HPDE6-E6E7 (cell line): Measurements from ENCODE around the gene XIRP1.

Experiments
- DNase-seq: peaks from one replicate; pipeline ENCODE4 v3.0.0; 2011; ENCODE audit warnings: missing footprints; ENCODE audit errors: extremely low spot score

Gene XIRP1

DNA sequence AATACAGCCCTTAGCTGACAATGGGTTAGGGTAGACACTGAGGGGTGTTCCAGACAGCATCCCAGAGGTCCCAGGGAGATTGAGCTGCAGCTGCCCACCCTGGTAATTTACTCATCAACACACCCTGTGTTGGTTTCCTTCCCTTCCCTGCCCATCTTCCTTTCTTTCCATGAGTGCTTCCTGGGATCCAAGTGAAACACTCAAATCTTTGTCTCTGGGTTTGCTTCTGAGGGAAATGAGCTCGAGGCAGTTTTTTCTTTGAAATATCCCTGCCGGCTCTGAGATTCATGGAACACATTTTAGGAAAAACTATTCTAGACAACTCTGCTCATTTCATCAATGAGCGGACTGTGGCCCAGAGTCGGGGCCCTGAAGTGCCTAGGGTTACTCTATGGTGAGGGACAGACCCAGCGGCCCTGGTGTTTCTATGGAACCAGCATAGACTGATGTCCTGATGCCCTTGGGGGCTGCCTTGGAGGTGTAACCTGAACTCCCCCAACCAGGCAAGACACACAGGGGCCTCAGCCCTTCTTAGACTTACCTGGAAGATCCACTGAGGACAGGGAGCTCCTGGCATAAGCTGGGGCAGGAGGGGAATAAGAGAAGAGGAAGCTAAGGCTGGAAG, 24.1 kb downstream of the XIRP1 start:
- no peak for DNase-seq

DNA sequence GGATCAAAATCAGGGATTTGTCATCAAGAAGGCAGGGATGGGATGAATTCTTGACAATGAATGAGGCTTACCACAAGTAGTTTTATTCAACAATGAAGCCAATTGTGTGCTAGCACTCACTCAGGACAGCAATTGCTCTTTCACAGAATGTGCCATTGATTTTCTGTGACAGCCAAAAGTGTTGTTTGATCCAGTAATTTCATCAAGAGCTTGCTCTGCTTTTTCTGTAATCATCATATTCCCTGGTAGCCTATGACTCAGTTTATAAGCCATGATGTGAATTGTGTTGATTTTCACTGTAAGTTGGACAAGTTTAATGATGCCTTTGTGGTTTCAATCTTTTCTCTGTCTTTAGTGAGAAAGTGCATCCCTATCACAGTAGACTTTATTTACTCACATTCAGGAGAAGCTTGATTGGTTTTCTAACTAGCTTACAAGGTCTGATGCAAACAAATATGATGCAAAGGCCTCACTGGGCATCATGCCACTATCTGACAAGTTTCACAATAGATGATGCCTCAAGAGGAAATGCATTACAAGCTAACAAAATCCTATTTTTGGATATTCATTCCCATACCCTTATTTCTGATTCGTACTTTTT, 25.4 kb downstream of the XIRP1 start:
- no peak for DNase-seq

GRCh38 chr3:39166134-39166710, 26.2 kb downstream of the XIRP1 start:
- DNase-seq, result no peak

DNA sequence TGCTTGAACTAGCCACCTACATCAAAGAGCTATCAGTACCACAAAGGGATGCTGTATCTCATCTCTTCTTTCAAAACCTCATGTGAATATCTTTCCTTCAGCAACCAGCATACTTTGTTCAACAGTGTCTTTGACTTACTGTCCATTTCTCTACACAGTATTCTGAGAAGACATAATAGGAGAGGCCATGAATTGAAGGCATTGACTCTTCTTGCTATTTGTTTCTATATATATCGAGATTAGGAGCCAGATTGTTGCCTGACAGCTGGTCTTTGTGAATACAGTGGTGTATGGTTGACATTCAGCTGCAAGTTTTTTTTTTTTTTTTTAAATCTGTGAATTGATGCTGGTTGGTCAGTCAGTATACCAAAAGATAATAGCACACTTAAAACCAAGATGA, 26.9 kb downstream of the XIRP1 start:
- no peak for DNase-seq

DNA sequence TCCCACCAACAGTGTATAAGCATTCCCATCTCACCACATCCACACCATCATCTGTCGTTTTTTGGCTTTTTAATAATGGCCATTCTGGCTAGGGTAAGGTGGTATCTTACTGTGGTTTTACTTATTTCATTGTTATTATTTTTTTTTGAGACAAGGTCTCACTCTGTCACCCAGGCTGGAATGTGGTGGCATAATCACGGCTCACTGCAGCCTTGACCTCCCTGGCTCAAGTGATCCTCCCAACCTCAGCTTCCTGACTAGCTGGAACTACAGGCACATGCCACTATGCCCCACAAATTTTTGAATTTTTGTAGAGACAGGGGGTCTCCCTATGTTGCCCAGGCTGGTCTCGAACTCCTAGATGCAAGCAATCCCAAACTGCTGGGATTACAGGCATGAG, 28.0 kb downstream of the XIRP1 start:
- DNase-seq, result no peak

DNA sequence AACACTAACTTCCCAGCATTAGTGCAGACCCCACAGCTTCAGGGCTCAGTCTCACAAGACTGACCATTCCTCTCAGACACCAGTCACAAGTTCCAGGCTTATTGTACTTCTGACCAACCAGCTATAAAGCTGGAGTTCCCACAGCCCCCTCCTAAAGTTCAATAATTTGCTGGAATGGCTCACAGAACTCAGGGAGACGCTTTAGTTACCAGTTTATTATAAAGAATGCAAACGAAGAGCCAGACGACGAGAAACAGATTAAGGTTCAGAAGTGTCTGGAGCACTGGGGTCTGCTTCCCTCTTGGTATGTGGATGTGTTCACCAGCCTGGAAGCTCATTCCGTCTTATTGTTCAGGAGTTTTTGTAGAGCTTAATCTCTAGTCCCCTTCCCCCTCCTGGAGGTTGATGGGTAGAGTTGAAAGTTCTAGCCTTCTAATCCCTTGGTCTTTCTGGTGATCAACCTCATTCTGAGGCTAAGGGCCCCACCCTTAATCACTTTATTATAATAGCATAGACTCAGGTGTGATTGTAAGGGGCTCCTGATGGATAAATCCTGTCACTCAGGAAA, 34.2 kb downstream of the XIRP1 start:
- DNase-seq, result no peak

DNA sequence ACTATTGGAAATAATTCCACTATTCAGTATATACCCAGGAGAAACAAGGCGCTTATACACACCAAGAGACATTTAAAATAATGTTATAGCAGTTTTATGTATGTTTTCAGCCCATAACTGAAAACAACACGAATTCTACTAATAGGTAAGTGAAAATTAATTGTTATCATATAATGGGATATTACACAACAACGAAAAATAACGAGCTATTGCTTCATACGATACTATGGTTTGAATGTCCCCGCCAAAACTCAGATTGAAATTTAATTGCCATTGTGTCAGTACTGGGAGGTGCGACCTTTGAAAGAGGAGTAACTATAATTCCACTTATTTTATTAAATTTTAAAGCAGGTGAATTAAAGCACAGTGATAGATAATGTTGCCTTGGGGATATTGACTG, 35.0 kb downstream of the XIRP1 start:
- DNase-seq, result no peak

DNA sequence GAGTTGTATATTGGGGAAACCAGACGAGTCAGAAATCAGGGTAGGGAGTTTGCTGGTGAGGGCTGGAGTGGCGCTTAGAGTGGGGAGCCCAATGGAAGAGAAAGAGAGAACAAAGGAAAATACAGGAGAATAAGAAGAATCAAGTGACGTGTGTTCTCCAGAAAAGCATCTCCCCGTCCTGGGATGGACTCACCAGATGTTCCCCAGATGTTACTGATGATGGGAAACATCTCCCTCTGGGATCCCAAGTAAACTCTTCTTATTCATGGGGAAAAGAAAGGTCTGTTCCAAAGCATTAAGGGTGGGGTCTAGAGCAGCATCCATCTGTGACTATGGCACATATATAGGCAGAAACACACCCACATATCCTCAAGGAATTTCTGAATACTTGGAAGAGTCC, 36.0 kb downstream of the XIRP1 start:
- no peak for DNase-seq

DNA sequence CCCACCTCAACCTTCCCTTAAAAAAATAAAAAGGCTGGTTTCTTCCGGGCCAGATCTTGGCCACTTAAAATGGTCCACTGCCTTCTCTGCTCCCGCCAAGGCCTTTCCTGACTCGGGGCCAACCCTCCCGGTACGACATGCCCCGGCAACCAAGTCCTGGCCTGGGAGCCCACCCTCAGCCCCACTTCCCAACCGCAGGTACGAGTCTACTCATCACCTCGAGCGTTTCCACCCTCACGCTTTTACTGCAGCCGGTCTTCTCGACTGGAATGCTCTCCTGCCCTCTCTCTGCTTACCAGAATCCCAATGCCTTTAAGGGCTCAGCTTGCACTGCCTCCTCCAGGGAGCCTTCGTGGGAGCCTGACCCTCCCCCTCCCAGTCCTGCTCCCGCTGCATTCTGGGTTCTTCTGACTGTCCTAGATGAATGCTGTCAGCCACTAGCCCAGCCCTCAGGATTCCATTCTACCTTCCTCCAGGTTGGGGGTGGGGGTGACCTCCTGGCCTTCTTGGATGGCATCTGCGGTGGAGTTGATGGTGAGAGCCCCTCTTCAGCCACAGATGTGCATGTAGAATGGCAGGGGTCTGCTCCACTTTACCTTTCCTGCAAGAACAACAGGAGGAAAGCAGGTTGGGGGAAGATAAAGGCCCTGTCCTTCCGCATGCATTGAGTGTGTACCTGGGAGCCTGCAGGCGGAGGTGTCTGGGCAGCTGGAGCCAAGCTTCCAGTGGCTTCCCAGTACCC, 37.9 kb downstream of the XIRP1 start:
- no peak for DNase-seq

DNA sequence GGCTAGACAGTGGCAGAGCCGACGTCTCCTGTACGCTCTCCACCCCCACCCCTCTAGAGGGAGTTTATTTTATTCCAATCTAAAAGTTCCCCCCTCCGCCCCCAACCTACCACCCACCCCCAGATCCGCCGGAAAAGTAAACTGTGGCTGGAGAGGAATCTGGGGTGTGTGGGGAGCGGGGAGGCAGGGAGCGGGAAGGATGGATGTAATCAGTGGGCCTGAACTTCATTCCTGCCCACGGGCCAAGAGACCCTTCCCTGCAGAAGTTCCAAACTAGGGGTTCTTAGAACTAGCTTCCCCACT, 38.5 kb downstream of the XIRP1 start:
- DNase-seq, result no peak

- DNase-seq, result no peak
Observed at GRCh38 chr3:39150803-39151631, 41.4 kb downstream of the XIRP1 start.

- DNase-seq, result no peak
Observed at GRCh38 chr3:39150148-39150802, 42.1 kb downstream of the XIRP1 start.

- no peak for DNase-seq
Observed at GRCh38 chr3:39149498-39150147, 42.8 kb downstream of the XIRP1 start.

DNA sequence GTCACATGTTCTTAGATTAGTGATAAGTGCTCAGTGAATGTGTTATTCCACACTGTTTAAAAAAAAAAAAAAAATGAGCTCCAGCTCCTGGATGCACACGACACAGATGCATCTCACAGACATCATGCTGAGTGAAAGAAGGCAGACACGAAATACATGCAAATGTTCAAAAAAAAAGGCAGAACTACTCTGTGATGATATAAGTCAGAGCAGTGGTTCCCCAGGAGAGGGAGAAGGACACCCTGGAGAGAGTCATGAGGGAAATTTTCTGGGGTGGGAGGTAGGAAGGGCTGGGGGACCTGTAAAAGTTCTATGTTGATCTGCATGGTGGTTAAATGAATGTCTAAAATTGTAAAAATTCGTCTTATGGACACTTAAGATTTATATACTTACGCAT, 43.3 kb downstream of the XIRP1 start:
- no peak for DNase-seq

DNA sequence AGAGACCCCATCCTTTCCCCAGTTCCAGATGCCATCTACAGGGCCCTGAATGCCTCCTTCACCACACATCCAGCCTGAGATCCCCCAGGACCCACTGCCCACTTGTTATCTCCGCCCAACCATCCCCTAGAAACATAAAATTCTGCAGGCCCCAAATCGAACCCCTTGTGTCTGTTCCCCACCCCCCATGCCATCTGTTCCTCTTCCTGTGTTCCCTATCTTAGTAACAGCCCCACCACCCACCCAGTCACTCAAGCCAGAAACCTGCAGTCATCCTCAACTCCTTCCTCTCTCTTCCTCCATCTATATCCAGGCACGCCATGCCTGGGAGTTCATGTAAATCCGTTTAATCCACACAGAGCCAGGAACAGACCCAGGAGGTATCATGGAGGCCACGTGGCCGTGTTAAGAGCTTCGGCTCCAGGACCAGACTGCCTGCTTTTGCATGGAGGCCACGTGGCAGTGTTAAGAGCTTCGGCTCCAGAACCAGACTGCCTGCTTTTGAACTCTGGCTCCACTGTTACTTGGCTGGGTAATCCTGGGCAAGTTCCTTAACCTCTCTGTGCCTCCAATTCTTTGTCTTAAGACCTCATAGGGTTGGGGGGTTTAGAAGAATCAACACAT, 43.8 kb downstream of the XIRP1 start:
- no peak for DNase-seq

DNA sequence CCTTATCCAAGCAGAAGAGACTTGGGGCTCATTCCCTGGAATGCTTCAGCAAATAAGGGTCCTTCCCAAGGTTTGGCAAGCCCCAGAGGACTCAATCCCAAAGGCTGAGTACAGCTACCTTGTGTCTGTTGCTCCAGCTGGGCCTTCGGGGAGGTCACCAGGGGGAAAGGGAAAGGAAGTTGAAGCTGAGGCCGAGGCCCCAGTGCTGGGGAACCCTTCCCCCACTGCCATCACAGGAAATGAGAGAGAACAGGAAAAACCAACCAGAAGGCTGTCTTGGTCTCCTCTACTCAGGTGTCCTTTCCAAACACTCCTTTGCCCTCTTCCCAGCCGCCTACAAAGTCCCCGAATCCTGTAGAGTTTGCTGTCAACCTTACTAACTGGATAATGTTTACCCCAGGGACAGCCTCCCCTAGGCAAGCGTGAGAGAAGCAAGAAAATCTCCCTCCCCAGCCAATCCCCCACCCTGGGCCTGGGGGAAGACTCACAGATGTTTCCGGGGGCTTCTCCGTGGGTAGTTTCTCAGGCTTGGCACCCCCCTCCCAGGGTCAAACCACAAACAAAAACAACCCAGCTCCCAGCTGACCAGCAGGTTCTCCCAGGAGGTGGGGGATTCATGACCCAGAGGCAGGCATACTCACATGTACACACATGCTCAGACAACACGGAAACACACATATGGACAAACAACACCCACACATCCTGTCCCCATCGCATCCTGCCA, 44.5 kb downstream of the XIRP1 start:
- no peak for DNase-seq

DNA sequence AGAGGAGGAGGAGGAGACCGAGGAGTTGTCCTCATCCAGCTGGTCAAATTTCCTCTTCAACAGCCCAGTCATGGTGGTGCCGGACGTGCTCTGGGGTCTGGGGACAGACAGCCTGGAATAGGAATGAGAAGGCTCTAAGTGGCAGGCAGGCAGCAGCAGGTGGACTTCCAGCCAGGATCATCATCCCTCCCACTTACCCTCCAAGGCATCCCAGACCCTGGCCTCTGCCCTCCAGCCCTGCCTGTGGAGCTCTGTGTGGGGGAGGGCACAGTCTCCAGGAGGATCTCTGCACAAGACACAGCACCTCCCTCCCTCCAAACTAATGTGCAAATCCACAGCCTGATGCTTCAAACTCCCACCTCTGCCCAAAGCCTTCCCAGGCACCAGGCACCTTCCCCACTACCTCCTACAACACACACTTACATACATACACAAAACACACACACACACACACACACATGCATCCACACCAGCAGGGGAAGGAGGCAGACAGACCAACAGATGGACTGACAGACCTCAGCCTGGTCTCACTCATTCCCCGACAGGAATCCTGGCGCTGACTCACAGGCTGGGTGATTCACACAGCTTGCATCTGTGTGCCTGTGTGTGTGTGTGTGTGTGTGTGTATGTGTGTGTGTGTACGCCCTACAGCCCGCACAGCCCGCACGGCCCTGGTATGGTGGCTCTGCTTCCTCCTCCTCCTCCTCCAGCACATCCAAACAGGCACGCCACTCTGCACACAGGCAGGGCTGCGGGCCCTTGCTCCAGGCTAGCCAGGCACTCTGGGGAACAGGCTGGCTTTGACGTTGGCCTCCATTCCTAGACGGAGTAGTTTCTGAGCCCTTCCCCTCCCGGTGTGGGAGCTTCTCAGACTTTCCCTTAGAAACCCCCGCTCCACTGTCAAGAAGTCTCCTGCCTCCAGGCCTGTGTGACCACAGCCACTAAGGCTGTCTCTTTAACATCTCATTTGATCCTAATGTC, 45.5 kb downstream of the XIRP1 start:
- DNase-seq, result no peak

- no peak for DNase-seq
Observed at GRCh38 chr3:39146083-39146501, 46.3 kb downstream of the XIRP1 start.
